NCI-H446 (cell line): ENCODE results near the gene CALCOCO2.
"Not testable (repeated sequence)": the region's sequence is repeated elsewhere in the genome, so short reads cannot be mapped to it uniquely, and the experiment has no call there.

Experiments
- DNase-seq, 2 experiments: peaks; one replicate each; lab custom pipeline; 2025; lab: John Stamatoyannopoulos, UW

CALCOCO2 gene

DNA sequence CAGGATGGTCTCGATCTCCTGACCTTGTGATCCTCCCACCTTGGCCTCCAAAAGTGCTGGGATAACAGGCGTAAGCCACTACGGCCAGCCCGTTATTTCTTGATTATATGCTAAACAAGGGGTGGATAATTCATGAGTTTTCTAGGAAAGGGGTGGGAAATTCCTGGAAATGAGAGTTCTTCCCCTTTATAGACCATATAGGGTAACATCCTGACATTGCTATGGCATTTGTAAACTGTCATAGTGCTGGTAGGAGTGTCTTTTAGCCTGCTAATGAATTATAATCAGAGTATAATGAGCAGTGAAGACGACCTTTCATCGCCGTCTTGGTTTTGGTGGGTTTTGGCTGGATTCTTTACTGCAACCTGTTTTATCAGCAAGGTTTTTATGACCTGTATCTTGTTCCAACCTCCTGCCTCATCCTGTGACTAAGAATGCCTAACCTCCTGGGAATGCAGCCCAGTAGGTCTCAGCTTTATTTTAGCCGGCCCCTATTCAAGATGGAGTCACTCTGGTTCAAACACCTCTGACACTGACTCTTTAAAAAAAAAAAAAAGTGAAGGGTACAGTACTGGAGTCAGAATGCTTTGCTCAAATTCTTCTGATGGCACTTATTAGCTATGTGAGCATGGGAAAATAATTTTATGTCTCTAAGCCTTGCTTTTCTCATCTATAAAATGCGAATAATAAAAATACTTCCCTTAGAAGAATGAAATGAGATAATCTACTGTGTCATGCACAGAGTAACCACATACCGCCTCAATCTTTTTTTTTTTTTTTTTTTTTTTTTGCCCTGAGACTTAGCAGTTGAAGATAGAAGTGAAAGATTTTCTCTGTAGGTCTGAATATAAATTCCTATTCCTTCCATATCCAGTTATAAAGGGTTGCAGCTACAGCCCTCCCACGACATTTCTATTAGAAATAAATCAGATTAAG, 5.1 kb upstream of the CALCOCO2 start:
- DNase-seq: no peak

DNA sequence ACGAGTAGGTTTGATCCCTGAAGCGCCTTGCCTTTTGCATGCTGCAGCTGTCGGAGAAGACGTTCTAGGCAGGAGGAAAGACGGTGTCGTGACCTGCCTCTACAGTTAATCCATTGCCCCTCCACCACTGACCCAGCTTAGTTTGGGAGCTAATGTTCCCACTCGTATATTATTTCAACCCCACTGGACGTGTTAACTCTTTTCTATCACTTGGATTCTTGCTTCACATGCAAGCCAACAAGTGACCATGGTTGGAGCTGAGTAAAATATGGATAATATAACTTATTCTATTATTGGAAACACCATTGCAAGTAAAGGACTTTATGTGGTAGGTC, 681 bp downstream of the CALCOCO2 start:
- no peak for DNase-seq

DNA sequence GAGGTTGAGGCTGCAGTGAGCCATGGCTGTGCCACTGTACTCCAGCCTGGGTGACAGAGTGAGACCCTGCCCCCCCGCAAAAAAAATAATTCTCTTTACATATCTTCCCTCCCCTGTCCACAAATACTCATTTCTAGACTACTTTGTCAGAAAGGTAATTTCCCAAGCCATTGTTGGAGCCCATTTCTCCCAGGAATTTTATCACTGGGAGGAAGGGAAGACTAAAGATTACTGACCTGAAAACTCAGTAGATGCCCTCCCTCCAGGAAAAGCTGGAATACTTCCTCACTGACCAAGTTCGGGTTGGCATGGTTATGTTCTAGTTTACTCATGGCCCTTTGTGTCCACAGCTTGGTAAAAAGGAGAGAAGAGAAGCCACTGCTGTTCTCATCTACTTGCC, 4.1 kb downstream of the CALCOCO2 start:
- DNase-seq: no peak

DNA sequence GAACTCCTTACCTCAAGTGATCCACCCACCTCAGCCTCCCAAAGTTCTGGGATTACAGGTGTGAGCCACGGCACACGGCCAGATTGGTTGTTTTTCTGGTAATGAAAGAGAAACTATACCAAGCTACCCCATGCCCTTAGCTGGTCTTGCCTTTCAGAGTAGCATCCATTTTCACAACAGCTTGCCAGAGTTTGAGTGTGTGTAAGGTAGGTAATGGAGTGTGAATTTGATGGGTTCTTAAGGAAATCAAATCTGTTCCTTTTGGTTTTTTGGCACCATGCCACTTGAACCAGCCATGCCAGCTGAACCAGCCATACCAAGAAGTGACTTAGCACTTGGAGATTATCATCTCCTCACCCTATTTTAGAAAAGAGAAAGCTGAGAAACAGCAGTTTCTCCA, 5.1 kb downstream of the CALCOCO2 start:
- DNase-seq: peak in 1 of 2 experiments; percentile 21

DNA sequence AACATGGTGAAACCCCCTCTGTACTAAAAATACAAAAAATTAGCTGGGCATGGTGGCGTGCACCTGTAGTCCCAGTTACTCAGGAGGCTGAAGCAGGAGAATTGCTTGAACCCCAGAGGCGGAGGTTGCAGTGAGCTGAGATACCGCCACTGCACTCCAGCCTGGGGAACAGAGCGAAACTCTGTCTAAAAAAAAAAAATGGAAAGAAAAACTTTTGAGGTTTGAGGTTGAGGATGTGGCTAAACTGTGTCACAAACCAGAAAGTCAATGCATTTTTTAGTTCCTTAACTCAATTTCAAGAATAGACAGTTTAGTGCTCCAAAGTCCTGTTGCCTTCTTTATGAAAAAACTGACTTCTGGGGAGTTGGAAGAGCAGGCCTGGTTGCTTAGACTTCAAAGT, 6.6 kb downstream of the CALCOCO2 start:
- DNase-seq: not testable (repeated sequence)

DNA sequence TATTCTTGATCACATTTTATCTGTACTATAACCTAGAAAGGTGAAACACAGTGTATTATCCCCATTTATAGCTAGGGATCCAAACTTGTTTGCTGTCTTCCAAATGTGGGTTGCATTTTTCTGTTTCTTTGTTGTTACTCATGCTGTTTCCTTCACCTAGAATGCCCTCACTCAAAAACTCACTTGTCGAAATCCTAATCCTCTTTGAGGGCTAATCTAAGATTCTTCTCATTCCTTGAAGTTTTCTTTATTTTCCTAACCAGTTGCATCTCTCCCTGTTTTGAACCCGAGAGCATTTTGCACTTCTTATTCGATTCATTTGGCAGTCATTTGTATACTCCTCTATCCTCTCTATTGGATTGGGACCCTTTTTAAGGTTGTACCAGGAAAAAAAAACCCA, 9.6 kb downstream of the CALCOCO2 start:
- no peak for DNase-seq

DNA sequence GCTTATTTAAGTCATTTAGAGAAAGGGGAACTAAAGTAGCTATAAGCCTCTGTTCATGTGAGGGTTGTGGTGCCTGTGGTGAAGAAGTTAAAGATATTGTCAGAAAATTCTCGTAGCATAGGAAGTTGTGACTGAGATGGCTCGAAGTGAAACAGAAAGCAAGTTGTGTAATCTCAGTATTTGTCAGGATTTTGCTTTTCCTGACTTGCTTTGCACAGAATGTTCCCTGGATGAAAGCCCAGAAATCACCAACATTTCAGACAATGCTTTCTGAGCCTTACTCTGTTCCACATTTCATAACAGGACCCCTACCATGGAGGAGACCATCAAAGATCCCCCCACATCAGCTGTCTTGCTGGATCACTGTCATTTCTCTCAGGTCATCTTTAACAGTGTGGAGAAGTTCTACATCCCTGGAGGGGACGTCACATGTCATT, 10.6 kb downstream of the CALCOCO2 start:
- no peak for DNase-seq

DNA sequence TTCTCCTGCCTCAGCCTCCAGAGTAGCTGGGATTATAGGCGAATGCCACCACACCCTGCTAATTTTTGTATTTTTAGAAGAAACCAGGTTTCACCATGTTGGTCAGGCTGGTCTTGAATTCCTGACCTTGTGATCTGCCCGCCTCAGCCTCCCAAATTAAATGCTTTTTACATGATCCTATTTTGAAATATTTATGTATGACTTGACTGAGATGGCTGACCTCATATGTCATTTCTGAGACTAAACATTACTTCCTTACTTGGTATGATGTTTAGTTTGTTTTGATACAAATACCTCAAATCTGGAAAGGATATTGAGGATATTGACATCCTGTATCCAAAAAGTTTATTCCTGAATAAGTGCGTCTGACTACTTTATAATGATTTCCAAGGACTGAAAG, 11.9 kb downstream of the CALCOCO2 start:
- DNase-seq: no peak

DNA sequence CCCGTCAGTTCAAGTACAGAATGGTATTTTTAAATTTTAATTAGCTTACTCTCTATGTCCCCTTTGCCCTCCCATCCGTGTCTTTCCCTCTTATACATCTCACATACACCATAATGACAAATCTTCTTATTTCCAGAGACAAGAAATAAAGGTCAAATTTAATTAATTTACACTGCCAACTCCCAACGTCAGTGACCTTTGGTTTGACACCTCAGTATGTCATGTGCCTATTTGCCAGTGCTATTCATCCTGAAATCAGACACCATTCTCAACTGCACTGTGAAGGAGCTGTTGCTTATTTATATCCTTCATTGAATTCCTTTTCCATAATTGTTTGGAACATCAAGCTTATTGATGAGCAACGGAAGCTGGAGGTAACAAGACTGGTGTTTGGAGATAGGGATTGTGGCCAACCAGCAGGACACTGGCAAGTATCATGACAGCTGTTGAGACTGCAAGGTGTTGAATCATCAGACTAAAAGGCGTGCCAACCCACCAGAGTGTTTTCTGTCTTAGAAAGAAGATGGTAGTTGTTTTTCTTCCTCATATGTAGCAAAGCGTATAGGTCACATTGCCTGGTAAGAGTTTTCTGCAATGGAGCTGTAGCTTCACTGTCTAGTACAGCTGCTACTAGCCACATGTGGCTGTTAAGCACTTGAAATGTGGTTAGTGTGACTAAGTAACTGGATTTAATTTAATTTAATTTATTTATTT, 12.5 kb downstream of the CALCOCO2 start:
- DNase-seq: no peak

DNA sequence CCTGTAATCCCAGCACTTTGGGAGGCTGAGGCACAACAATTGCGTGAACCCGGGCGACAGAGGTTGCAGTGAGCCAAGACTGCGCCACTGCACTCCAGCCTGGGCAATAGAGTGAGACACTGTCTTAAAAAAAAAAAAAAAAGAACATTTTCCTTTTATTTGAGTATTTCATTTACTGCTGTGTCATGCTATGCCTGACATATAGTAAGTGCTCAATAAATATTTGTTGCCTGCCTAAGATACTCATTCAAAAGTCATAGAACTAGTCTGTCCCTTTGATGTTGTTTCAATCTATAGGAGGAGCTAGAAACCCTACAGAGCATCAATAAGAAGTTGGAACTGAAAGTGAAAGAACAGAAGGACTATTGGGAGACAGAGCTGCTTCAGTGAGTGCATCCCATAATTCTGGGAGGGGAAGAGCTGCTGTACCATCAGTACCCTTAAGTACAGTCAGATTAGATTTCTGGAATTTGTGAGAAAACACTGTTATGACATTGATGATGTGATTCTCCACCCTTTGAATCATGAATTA, 20.0 kb downstream of the CALCOCO2 start:
- DNase-seq: no peak

DNA sequence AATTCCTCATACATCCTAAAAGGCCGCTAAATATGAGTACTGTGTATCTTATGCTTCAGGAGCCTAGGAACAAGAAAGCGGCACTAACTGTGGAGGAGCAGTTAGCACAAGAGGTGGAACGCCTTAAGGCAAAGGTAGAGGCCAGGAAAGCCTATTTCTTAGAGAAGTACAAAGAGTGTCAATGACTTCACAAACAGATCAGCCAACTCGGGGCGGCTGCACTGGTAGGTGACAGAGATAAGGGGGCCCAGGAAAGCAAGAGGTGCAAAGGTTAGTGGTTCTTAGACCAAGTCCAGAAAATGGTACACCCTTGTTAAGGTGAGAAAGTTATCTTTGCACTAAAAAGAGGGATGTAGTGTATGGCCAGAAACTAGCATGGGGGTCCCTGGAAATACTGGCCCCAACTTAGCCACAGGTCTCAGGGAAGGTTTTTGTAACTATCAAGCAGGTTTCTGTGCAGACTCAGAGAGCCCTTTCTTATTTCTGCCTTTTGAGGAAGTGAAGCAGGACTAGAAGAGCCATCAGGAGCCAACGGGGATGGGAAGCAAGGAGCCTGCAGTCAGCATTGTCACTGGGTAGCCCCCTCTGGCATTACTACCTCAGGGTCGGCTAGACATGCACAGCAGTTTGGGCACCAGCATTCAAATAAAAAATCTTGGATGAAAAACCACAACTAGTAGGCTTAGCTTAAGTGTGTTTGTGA, 24.1 kb downstream of the CALCOCO2 start:
- DNase-seq: no peak

DNA sequence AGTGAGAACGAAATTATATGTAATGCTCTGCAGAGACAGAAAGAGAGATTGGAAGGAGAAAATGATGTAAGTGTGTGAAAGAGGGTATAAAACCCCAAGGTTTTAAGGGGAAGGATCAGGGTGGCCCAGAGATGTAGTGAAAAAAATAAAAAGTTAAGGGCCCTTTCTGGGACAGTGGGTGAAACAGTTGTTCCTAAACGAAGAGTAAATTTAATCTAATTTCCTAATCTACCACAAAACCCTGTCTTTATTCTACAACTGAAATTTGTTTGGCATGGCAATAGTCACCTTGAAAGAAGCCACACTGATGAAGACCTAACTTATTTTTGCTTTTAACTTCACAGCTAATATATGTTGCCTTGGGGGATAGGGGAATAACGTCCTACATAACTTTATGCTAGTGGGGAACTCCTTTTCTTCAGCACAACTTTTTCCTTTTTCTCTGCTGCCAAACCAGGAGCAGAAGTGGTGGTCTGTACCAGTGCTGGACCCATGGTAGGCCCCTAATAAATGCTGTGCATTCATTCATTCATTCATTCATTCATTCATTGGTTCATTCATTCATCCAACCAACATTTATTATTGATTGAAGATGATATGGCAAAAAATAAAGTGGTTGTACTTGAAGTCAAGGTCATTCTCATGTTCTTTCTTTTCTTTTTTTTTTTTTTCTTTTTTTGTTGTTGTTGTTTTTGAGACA, 25.4 kb downstream of the CALCOCO2 start:
- DNase-seq: no peak

DNA sequence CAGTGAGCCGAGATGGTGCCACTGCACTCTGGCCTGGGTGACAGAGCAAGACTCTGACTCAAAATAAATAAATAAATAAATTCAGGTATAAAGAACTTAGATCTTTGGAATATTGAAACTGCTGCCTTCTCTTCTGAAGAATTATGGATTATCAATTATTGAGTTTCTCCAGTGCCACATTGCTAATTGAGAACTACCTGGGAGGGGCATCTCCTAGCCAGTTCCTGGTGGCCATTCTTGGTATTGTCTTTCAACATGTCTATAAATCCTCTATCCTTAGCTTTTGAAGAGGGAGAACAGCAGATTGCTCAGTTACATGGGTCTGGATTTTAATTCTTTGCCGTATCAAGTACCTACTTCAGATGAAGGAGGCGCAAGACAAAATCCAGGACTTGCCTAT, 29.2 kb downstream of the CALCOCO2 start:
- DNase-seq: no peak

DNA sequence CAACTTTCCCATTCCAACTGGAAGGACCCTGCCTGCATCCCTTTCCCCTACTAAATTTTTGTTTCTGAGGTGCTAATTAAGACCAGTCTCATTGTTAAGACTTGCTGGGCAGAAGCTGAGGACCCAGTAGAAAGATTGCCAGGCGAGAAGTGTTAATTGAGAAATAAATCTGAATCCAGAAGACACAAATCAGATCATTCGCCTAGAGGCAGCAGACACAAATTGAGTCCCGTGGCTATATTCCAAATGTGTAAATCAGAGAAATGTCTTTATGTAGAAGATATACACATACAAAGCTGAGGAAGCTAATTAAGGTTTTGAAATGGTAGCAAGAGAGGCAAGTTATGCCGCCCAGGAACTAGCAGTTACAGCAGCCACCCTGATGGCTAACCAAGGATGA, 29.6 kb downstream of the CALCOCO2 start:
- DNase-seq: no peak

DNA sequence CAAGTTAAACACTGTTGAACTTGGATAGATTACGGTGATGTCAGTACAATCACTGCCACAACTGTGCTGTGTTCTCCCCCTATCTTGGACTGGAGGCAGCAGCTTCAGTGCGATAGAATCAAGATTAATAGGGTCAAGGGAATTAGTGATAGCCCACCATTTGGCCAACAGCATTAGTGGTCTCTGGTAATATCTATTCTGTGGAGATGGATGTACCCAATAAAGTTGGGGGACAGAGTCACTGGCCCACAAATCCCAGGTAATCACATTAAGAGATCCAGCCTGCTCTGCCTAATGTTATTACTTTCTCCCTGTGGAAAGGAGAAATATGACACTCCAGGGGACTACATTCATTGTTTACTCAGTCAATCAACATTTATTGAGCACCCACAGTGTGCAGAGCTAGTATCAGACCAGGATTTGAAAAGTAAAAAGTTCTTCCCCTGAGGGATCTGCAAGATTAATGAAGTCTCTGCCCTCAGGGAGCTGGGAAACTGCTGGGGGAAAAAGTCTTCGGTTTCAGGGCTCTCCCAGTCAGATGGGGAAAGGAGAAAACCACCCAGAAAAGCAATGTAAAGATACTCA, 38.2 kb downstream of the CALCOCO2 start:
- no peak for DNase-seq

DNA sequence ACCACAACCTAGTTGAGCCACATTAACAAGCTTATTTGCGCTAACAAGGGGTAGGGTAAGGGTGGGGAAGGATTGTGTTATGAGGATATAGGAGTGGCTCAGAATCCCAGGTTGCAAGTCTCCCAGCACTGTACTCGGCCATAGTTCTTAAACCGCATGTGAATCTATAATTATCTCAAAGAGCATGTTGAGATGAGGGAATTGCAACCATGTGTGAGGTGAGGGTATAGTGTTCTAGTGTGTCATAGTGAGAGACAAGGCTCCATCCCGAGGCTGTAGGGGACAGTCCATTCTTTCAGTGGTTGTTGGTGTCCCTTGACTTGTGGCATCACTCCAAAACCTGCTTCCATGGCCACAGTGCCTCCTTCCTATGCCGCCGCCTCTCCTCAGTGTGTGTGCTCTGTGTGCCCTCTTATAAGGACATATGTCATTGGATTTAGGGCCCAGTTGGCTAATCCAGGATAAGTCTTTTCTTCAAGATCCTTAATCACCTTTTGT, 39.0 kb downstream of the CALCOCO2 start:
- DNase-seq: no peak

DNA sequence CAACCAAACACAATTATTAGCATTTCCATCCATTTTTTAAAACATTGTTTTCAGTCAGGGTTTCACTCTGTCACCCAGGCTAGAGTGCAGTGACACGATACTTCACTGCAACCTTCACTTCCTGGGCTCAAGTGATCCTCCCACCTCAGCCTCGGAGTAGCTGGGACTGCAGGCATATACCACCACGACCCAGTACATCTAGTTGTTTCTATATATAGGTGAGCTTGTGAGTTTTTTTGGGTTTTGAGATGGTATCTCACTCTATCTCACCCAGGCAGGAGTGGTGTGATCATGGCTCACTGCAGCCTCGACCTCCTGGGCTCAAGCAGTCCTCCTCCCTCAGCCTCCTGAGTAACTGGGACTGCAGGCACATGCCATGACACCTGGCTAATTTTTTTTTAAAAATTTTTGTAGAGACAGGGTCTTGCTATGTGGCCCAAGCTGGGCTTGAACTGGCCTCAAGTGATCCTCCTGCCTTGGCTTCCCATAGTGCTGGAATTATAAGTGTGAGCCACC, 40.3 kb downstream of the CALCOCO2 start:
- DNase-seq: no peak

DNA sequence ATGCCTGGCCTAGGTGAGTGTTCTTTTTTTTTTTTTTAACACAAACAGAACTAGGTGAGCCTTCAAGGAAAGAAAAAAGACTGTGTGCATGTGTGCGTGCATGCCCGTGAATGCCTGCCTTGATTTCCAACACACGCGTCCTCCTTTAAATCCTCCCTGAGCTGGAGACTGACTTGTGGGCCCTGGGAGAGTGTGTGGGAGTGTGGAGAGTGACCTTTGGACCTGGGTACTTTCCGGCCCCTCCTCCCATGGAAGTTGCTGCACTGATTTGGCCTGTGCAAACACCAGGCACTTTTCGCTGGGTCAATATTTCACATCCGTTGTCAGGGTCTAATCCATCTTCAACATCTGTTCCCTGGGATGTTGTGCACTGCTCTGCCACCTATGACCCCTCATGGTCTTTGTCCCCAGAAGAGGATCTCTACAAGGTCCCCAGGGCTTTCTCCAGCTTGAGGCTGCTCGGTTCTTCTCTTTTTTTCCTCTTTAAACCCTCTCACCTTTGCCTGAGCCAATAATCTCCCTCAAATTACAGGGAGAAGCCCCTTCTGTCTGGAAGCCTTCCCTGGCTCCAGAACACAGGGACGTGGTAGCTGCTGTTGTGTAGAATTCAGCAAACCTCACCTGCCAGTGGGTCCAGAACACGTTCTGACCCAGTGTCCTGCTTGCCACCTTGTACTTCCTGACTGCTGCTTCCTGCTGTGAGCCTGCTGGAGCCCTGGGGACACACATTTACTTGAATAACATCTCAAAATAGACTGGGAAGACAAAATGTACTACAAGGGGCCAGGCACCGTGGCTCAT, 40.9 kb downstream of the CALCOCO2 start:
- DNase-seq: no peak

DNA sequence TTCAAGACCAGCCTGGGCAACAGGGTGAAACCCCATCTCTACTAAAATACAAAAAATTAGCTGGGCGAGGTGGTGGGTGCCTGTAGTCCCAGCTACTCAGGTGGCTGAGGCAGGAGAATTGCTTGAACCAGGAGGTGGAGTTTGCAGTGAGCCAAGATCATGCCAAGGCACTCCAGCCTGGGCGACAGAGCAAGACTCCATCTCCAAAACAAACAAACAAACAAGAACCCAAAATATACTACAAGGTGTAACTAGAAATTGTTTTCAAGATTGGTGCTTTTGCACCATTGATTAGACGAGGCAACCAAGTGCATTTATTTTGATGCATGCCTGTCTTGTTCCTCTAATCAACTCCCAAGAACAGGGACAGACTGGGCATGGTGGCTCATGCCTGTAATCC, 41.6 kb downstream of the CALCOCO2 start:
- not testable (repeated sequence) for DNase-seq

DNA sequence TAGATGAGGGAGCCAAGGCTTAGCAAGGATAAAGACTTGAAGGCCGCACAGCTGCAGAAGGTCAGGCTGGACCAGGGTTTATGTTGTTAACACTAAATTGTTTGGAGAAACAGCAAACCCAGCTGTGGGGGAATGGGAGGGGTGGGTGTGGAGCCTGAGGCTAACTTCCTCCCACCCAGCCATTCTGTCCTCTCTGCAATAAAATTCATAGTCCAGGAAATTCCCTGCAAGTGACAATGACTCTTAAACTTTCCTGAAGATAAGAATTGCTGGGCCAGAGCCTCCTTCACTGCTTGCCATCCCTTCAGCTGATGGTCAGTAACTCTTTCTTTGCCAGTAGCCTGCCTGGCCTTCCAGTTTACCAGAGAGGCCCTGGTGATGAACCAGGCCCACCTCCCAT, 42.4 kb downstream of the CALCOCO2 start:
- DNase-seq: no peak
